H1 (cell line): ENCODE measurements around the gene TSPEAR. TPM values are rescaled to one million over a fixed set of nuclear protein-coding genes. Genes with fewer than 3 reads are reported as not detected.

Source experiments
- CHD2 ChIP-seq: IDR thresholded peaks from 2 replicates; pipeline ENCODE4 v1.6.1; 2012; ENCODE audit warnings: low read length, improper control_type of control experiment
- CHD7 ChIP-seq: fragments of 300-600 bp; sonication (generic); IDR thresholded peaks from 2 replicates; pipeline ENCODE4 v1.7.1; 2012; ENCODE audit warnings: low read length, moderate library complexity, mild to moderate bottlenecking, inconsistent platforms; ENCODE audit not compliant: insufficient replicate concordance
- EZH2 ChIP-seq: fragments of 200-600 bp; sonication (generic); IDR thresholded peaks from 2 replicates; pipeline ENCODE4 v1.7.1; 2012; ENCODE audit warnings: low read depth, mild to moderate bottlenecking, moderate library complexity, low read length, inconsistent platforms; ENCODE audit not compliant: severe bottlenecking
- JUND ChIP-seq: IDR thresholded peaks from 2 replicates; pipeline ENCODE4 v1.6.1; 2011; ENCODE audit warnings: mild to moderate bottlenecking, improper control_type of control experiment, low read length
- NRF1 ChIP-seq: IDR thresholded peaks from 2 replicates; pipeline ENCODE4 v1.6.1; 2011; ENCODE audit warnings: mild to moderate bottlenecking, low read depth, low read length, improper control_type of control experiment
- RXRA ChIP-seq: IDR thresholded peaks from 2 replicates; pipeline ENCODE4 v1.6.1; 2011; ENCODE audit warnings: low read depth, mild to moderate bottlenecking, low read length, moderate library complexity; ENCODE audit not compliant: insufficient read depth
- SP2 ChIP-seq: IDR thresholded peaks from 2 replicates; pipeline ENCODE4 v1.6.1; 2012; ENCODE audit warnings: mild to moderate bottlenecking, low read length, inconsistent platforms
- polyA plus RNA-seq, 7 experiments: library from polyadenylated mRNA; depleted of rRNA in 3 of 7; stranded (reverse) in 5 of 7; unstranded in 2 of 7; fragments of >200 nt in 5 of 7; fragments of 200-250 nt in 2 of 7; gene quantifications; 1 replicate in 5 of 7; 2 replicates in 1 of 7; 4 replicates in 1 of 7; pipeline versions ENCODE4 v1.2.1 to v1.2.3, GENCODE V29; 2011 to 2013; ENCODE audit warnings: missing spikeins in 2 of 7, mixed read lengths in 2 of 7
- total RNA-seq: library from RNA; stranded (reverse); fragmentation: NEBNext Ultra II Directional; extraction: Animal tissue kit (Norgen Biotek cat#: 25700); gene quantifications from 2 replicates; pipeline ENCODE4 v1.2.1, GENCODE V29; 2021
- TF ChIP-seq, protein P1 (sequence below), 3 experiments: IDR thresholded peaks; 1 replicate in 2 of 3; 2 replicates in 1 of 3; pipeline versions ENCODE4 v1.5.1 to v1.6.1; 2011; ENCODE audit warnings: low read length in 3 of 3, mild to moderate bottlenecking in 3 of 3, inconsistent platforms in 2 of 3, low read depth in 1 of 3, moderate library complexity in 1 of 3; ENCODE audit not compliant: insufficient read depth in 1 of 3; ENCODE audit errors: control extremely low read depth in 1 of 3

Gene TSPEAR
- total and polyA plus RNA-seq, 2 of the 8 experiments (the other 6 are each of a cell fraction or from before 2014, with no cell fraction given) = 0.58 to 0.89 TPM

GRCh38 chr21:44579833-44580144 is 131.6 kb downstream of the TSPEAR start (continued):
- no peak for TF ChIP-seq EZH2
- TF ChIP-seq RXRA = no peak
- no peak for TF ChIP-seq CHD7
- no peak for TF ChIP-seq SP2
- no peak for TF ChIP-seq NRF1
- TF ChIP-seq JUND = no peak
- no peak for TF ChIP-seq CHD2
- TF ChIP-seq, protein P1, sequence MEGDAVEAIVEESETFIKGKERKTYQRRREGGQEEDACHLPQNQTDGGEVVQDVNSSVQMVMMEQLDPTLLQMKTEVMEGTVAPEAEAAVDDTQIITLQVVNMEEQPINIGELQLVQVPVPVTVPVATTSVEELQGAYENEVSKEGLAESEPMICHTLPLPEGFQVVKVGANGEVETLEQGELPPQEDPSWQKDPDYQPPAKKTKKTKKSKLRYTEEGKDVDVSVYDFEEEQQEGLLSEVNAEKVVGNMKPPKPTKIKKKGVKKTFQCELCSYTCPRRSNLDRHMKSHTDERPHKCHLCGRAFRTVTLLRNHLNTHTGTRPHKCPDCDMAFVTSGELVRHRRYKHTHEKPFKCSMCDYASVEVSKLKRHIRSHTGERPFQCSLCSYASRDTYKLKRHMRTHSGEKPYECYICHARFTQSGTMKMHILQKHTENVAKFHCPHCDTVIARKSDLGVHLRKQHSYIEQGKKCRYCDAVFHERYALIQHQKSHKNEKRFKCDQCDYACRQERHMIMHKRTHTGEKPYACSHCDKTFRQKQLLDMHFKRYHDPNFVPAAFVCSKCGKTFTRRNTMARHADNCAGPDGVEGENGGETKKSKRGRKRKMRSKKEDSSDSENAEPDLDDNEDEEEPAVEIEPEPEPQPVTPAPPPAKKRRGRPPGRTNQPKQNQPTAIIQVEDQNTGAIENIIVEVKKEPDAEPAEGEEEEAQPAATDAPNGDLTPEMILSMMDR (IDR thresholded peaks at IDR 0.05; ENCODE audit: control extremely low read depth in 1 of 3, insufficient read depth in 1 of 3, low read depth in 1 of 3, low read length in 3 of 3) = no peak
